B cell (primary cell): Measurements from ENCODE around the gene STK4. TPM values are rescaled to one million over a fixed set of nuclear protein-coding genes. Genes with fewer than 3 reads are reported as not detected.

Source experiments
- ATAC-seq: fragments of 200-7000 bp; cut with Tn5 transposase; one replicate; pipeline ENCODE4 v1.10.0; 2021; ENCODE audit warnings: low read depth, mild to moderate bottlenecking, moderate number of reproducible peaks, moderate library complexity
- CTCF ChIA-PET: fragments of 350-600 bp; sonication (Branson Sonifier 250); formaldehyde crosslinking; loops from one replicate; lab custom pipeline; 2021; ENCODE audit warnings: antibody characterized with exemption, inconsistent platforms; lab: Charles Lee
- POLR2A ChIA-PET: fragments of 350-600 bp; sonication (Branson Sonifier 250); formaldehyde crosslinking; loops from one replicate; lab custom pipeline; 2021; ENCODE audit warnings: antibody characterized with exemption; lab: Charles Lee
- DNase-seq: peaks from one replicate; pipeline ENCODE4 v3.0.0; 2013
- H2AFZ ChIP-seq: 2 replicates; pipeline ENCODE4 v1.6.1; 2012; ENCODE audit warnings: mild to moderate bottlenecking, low read depth, low read length; ENCODE audit not compliant: insufficient read depth, poor library complexity, severe bottlenecking
- H3K27ac ChIP-seq, 2 donors: 1 replicate in 1 of 2; 2 replicates in 1 of 2; pipeline ENCODE4 v1.5.1; 2012 to 2013; ENCODE audit warnings: low read length in 2 of 2, mild to moderate bottlenecking in 2 of 2, moderate library complexity in 1 of 2
- H3K27me3 ChIP-seq, 4 experiments: fragments of 200-600 bp in 1 of 4; sonication (generic) in 1 of 4; replicated peaks in 1 of 4; 1 replicate in 2 of 4; 2 replicates in 2 of 4; pipeline versions ENCODE4 v1.6.1 to v1.7.0; 2013 to 2016; ENCODE audit warnings: low read length in 3 of 4, mild to moderate bottlenecking in 2 of 4, mixed read lengths in 1 of 4, moderate library complexity in 1 of 4; ENCODE audit not compliant: insufficient read depth in 4 of 4, control insufficient read depth in 3 of 4; ENCODE audit errors: control extremely low read depth in 1 of 4
- H3K36me3 ChIP-seq, 2 experiments: replicated peaks in 1 of 2; 1 replicate in 1 of 2; 2 replicates in 1 of 2; pipeline versions ENCODE4 v1.6.1 to v1.7.1; 2013; ENCODE audit warnings: low read length in 1 of 2; ENCODE audit not compliant: insufficient read depth in 2 of 2, control insufficient read depth in 1 of 2; ENCODE audit errors: control extremely low read depth in 1 of 2, extremely low read depth in 1 of 2
- H3K4me1 ChIP-seq, 2 donors: fragments of 200-600 bp in 1 of 2; sonication (generic) in 1 of 2; 1 replicate in 1 of 2; 2 replicates in 1 of 2; pipeline versions ENCODE4 v1.5.1 to v1.6.1; 2013 to 2017; ENCODE audit warnings: low read length in 2 of 2; ENCODE audit not compliant: control insufficient read depth in 2 of 2, insufficient read depth in 2 of 2
- H3K4me2 ChIP-seq: replicated peaks from 2 replicates; pipeline ENCODE3; 2012; ENCODE audit warnings: mild to moderate bottlenecking, low read depth, low read length; ENCODE audit not compliant: poor library complexity, severe bottlenecking
- H3K4me3 ChIP-seq, 5 experiments: fragments of 200-600 bp in 1 of 5; sonication (generic) in 1 of 5; 1 replicate in 3 of 5; 2 replicates in 2 of 5; pipeline versions ENCODE4 v1.5.1 to v1.7.0; 2011 to 2016; ENCODE audit warnings: low read length in 4 of 5, mild to moderate bottlenecking in 4 of 5, low read depth in 2 of 5, control low read depth in 1 of 5, moderate library complexity in 1 of 5; ENCODE audit not compliant: insufficient read depth in 1 of 5; ENCODE audit errors: control extremely low read depth in 1 of 5, extremely low read depth in 1 of 5
- H3K79me2 ChIP-seq: fragments of 200-600 bp; sonication (generic); one replicate; pipeline ENCODE4 v1.6.0; 2016; ENCODE audit warnings: low read length; ENCODE audit not compliant: control insufficient read depth, insufficient read depth
- H3K9ac ChIP-seq: fragments of 200-600 bp; sonication (generic); 2 replicates; pipeline ENCODE4 v1.6.1; 2017; ENCODE audit warnings: mild to moderate bottlenecking, low read length, moderate library complexity
- H3K9me3 ChIP-seq, 3 donors: one replicate each; pipeline versions ENCODE4 v1.6.1 to v1.7.1; 2013; ENCODE audit warnings: low read length in 2 of 3; ENCODE audit not compliant: control insufficient read depth in 2 of 3, insufficient read depth in 1 of 3; ENCODE audit errors: control extremely low read depth in 1 of 3
- H4K20me1 ChIP-seq: 2 replicates; pipeline ENCODE4 v1.6.0; 2012; ENCODE audit warnings: mild to moderate bottlenecking, low read length; ENCODE audit not compliant: insufficient read depth, control insufficient read depth, poor library complexity, severe bottlenecking
- H3K27ac Mint-ChIP-seq: one replicate; pipeline ENCODE4 v1.8.0; 2021; ENCODE audit warnings: mixed read lengths
- H3K27me3 Mint-ChIP-seq: one replicate; pipeline ENCODE4 v1.8.0; 2021; ENCODE audit warnings: mixed read lengths
- H3K4me1 Mint-ChIP-seq: one replicate; pipeline ENCODE4 v1.8.0; 2021; ENCODE audit warnings: mixed read lengths
- H3K4me3 Mint-ChIP-seq: one replicate; pipeline ENCODE4 v1.8.0; 2021; ENCODE audit warnings: mixed read lengths
- H3K9me3 Mint-ChIP-seq: one replicate; pipeline ENCODE4 v1.8.0; 2022; ENCODE audit warnings: mixed read lengths; ENCODE audit not compliant: insufficient read depth
- CTCF ChIP-seq: fragments of 200-600 bp; IDR thresholded peaks from one replicate; pipeline ENCODE4 v1.8.0; 2022; ENCODE audit warnings: antibody characterized with exemption, mild to moderate bottlenecking
- EZH2 ChIP-seq: IDR thresholded peaks from 2 replicates; pipeline ENCODE4 v1.6.1; 2012; ENCODE audit warnings: borderline replicate concordance, low read depth, mild to moderate bottlenecking, moderate library complexity, low read length; ENCODE audit not compliant: insufficient read depth, poor library complexity, severe bottlenecking
- WGBS: methylation state at CpG from one replicate; pipeline ENCODE4 v1.1.5; 2013; ENCODE audit warnings: missing lambda C conversion rate; ENCODE audit not compliant: insufficient coverage; 5-methylcytosine and 5-hydroxymethylcytosine counted together
- intact Hi-C: fragments of 100-400 bp; cut with micrococcal nuclease; formaldehyde crosslinking; loops from one replicate; pipeline ENCODE4 v1.10.0; 2022
- polyA plus RNA-seq: library from polyadenylated mRNA; depleted of rRNA; stranded (reverse); fragments of >200 nt; gene quantifications from 2 replicates; pipeline ENCODE4 v1.2.3, GENCODE V29; 2012
- total RNA-seq, 2 donors: library from RNA; stranded (reverse); fragments of 120-200 nt in 1 of 2; gene quantifications; 1 replicate in 1 of 2; 2 replicates in 1 of 2; pipeline versions ENCODE4 v1.2.3 to v1.2.4, GENCODE V29; 2013 to 2022

Gene STK4
- total and polyA plus RNA-seq, 2 donors (not counting 1 experiment from before 2014, with no cell fraction given), result 38.9 to 324 TPM

- H3K9me3 ChIP-seq, result peaks cover 0 to 5% (median 0%) of the 10 kb centered on the region in 3 donors
- 29% methylated on average over 1 of the region's 2 CpGs for WGBS
- peaks cover 0 to 47% (median 25%) of the 10 kb centered on the region in 4 experiments for H3K27me3 ChIP-seq
- H3K4me3 ChIP-seq, result no peak overlapping the region
- no peak overlapping the region for H3K9ac ChIP-seq
- no peak overlapping the region for H3K27ac ChIP-seq
- ATAC-seq (no peak), DNase-seq (no peak)
- no peaks in the 10 kb centered on the region for H4K20me1 ChIP-seq
- H3K27me3 Mint-ChIP-seq, result peaks cover 56% of the 10 kb centered on the region
- no peak for TF ChIP-seq EZH2
- TF ChIP-seq CTCF, result no peak
- H3K9me3 Mint-ChIP-seq, result no peaks in the 10 kb centered on the region
- H3K36me3 ChIP-seq, result no peaks in the 10 kb centered on the region
- POLR2A ChIA-PET, result no interaction called here
- CTCF ChIA-PET, result interaction anchor here (2.4 kb wide), 1 partner anchor 59 kb away, joined by 8 read pairs; no protein-coding TSS in a partner anchor
- intact Hi-C loops, result no loop called here
- H2AFZ ChIP-seq, result no peak overlapping the region
- peaks cover 11% of the 10 kb centered on the region for H3K4me1 Mint-ChIP-seq
- H3K4me1 ChIP-seq, result peaks cover 9 to 13% of the 10 kb centered on the region in 2 donors
- H3K27ac Mint-ChIP-seq, result no peak overlapping the region
- H3K79me2 ChIP-seq, result no peaks in the 10 kb centered on the region
- no peak overlapping the region for H3K4me3 Mint-ChIP-seq
- no peak overlapping the region for H3K4me2 ChIP-seq
Measured at GRCh38 chr20:45103072-45103471, 136.8 kb downstream of the STK4 start.

GRCh38 chr20:45104786-45105185 is 138.5 kb downstream of the STK4 start:
- Mint-ChIP-seq H3K27ac (no peak overlapping the region), H3K4me3 (no peak overlapping the region), H3K27me3 (peaks cover 44% of the 10 kb centered on the region), H3K4me1 (peaks cover 6% of the 10 kb centered on the region), H3K9me3 (no peaks in the 10 kb centered on the region)
- CTCF ChIA-PET, result interaction anchor here (1.2 to 4.1 kb wide), 3 partner anchors 8 to 185 kb away, joined by 3 to 33 read pairs (median 4); no protein-coding TSS in a partner anchor
- no peak overlapping the region for H3K27ac ChIP-seq
- TF ChIP-seq CTCF (no peak), EZH2 (no peak)
- POLR2A ChIA-PET, result no interaction called here
- DNase-seq (no peak), ATAC-seq (no peak)
- H3K4me1 ChIP-seq, result peaks cover 7% of the 10 kb centered on the region in 2 donors
- H4K20me1 ChIP-seq, result no peaks in the 10 kb centered on the region
- no peaks in the 10 kb centered on the region for H3K36me3 ChIP-seq
- peaks cover 0 to 32% (median 12%) of the 10 kb centered on the region in 4 experiments for H3K27me3 ChIP-seq
- H3K79me2 ChIP-seq, result no peaks in the 10 kb centered on the region
- H2AFZ ChIP-seq, result no peak overlapping the region
- H3K4me2 ChIP-seq, result no peak overlapping the region
- WGBS, result 57% methylated on average over 3 of the region's 5 CpGs
- intact Hi-C loops, result no loop called here
- H3K9me3 ChIP-seq, result no peaks in the 10 kb centered on the region
- no peak overlapping the region for H3K4me3 ChIP-seq
- H3K9ac ChIP-seq, result no peak overlapping the region
